H9 (cell line): ENCODE measurements around the gene TLE6. TPM values are rescaled to one million over a fixed set of nuclear protein-coding genes. Genes with fewer than 3 reads are reported as not detected.

Experiments
- DNase-seq: peaks from one replicate; pipeline ENCODE4 v3.0.0-alpha.2; 2017
- H2AFZ ChIP-seq: one replicate; pipeline ENCODE4 v1.6.1; 2013; ENCODE audit warnings: mild to moderate bottlenecking, low read length, control low read depth, moderate library complexity
- H2AK5ac ChIP-seq: 2 replicates; pipeline ENCODE4 v1.6.1; 2013; ENCODE audit warnings: low read length, control low read depth, mixed read lengths; ENCODE audit not compliant: insufficient read length
- H2BK120ac ChIP-seq: one replicate; pipeline ENCODE4 v1.6.1; 2013; ENCODE audit warnings: low read depth, mild to moderate bottlenecking, low read length, control low read depth, inconsistent platforms; ENCODE audit not compliant: poor library complexity, severe bottlenecking
- H2BK12ac ChIP-seq: 2 replicates; pipeline ENCODE4 v1.6.1; 2013; ENCODE audit warnings: low read length, control low read depth, mixed read lengths, low read depth; ENCODE audit not compliant: insufficient read length
- H2BK15ac ChIP-seq: 2 replicates; pipeline ENCODE4 v1.6.1; 2013; ENCODE audit warnings: low read depth, low read length, control low read depth
- H2BK20ac ChIP-seq: one replicate; pipeline ENCODE4 v1.6.1; 2013; ENCODE audit warnings: low read depth, mild to moderate bottlenecking, low read length, control low read depth, inconsistent platforms; ENCODE audit not compliant: poor library complexity, severe bottlenecking
- H2BK5ac ChIP-seq: 2 replicates; pipeline ENCODE4 v1.6.1; 2013; ENCODE audit warnings: low read length, control low read depth, mixed read lengths; ENCODE audit not compliant: insufficient read length
- H3K14ac ChIP-seq: 2 replicates; pipeline ENCODE4 v1.6.1; 2013; ENCODE audit warnings: low read length, control low read depth; ENCODE audit not compliant: insufficient read depth
- H3K18ac ChIP-seq: 2 replicates; pipeline ENCODE4 v1.6.1; 2013; ENCODE audit warnings: low read depth, mild to moderate bottlenecking, mixed read lengths, low read length, control low read depth; ENCODE audit not compliant: insufficient read length
- H3K23ac ChIP-seq: 2 replicates; pipeline ENCODE4 v1.6.1; 2013; ENCODE audit warnings: low read length, control low read depth, mixed read lengths, low read depth; ENCODE audit not compliant: insufficient read length
- H3K23me2 ChIP-seq: 2 replicates; pipeline ENCODE4 v1.6.1; 2013; ENCODE audit warnings: low read depth, mild to moderate bottlenecking, mixed read lengths, low read length, control low read depth; ENCODE audit not compliant: insufficient read length, poor library complexity, severe bottlenecking
- H3K27ac ChIP-seq: 2 replicates; pipeline ENCODE4 v1.5.1; 2013; ENCODE audit warnings: low read length, control low read depth, mixed read lengths, low read depth; ENCODE audit not compliant: insufficient read length
- H3K27me3 ChIP-seq: 2 replicates; pipeline ENCODE4 v1.6.1; 2013; ENCODE audit warnings: low read length, control low read depth, inconsistent platforms; ENCODE audit not compliant: insufficient read depth
- H3K4ac ChIP-seq: 2 replicates; pipeline ENCODE4 v1.6.1; 2013; ENCODE audit warnings: low read depth, mild to moderate bottlenecking, control low read depth, inconsistent platforms, low read length, moderate library complexity
- H3K4me1 ChIP-seq: 2 replicates; pipeline ENCODE4 v1.6.1; 2013; ENCODE audit warnings: low read length, control low read depth, inconsistent platforms; ENCODE audit not compliant: insufficient read depth
- H3K4me2 ChIP-seq: 2 replicates; pipeline ENCODE4 v1.6.1; 2013; ENCODE audit warnings: low read length, control low read depth, mixed read lengths; ENCODE audit not compliant: insufficient read length, insufficient read depth
- H3K56ac ChIP-seq: 2 replicates; pipeline ENCODE4 v1.6.1; 2013; ENCODE audit warnings: low read depth, mild to moderate bottlenecking, mixed read lengths, low read length, control low read depth; ENCODE audit not compliant: insufficient read length
- H3K79me1 ChIP-seq: 2 replicates; pipeline ENCODE4 v1.6.1; 2013; ENCODE audit warnings: low read depth, mild to moderate bottlenecking, moderate library complexity, low read length, control low read depth, inconsistent platforms; ENCODE audit not compliant: insufficient read depth, poor library complexity, severe bottlenecking
- H3K79me2 ChIP-seq: 2 replicates; pipeline ENCODE4 v1.6.1; 2013; ENCODE audit warnings: low read length, control low read depth, inconsistent platforms; ENCODE audit not compliant: insufficient read depth
- H3K9ac ChIP-seq: 2 replicates; pipeline ENCODE4 v1.6.1; 2013; ENCODE audit warnings: low read length, control low read depth, mixed read lengths; ENCODE audit not compliant: insufficient read length; ENCODE audit errors: extremely low read depth
- H3K9me3 ChIP-seq: one replicate; pipeline ENCODE4 v1.6.1; 2013; ENCODE audit warnings: low read depth, low read length, inconsistent platforms; ENCODE audit not compliant: control insufficient read depth
- H3T11ph ChIP-seq: one replicate; pipeline ENCODE4 v1.6.1; 2013; ENCODE audit warnings: mild to moderate bottlenecking, low read length, control low read depth, inconsistent platforms
- H4K20me1 ChIP-seq: one replicate; pipeline ENCODE4 v1.6.1; 2013; ENCODE audit not compliant: control insufficient read depth, insufficient read length, insufficient read depth
- H4K5ac ChIP-seq: 2 replicates; pipeline ENCODE4 v1.6.1; 2013; ENCODE audit warnings: low read depth, mild to moderate bottlenecking, mixed read lengths, low read length, control low read depth; ENCODE audit not compliant: insufficient read length
- H4K8ac ChIP-seq: replicated peaks from 2 replicates; pipeline ENCODE4 v1.6.1; 2013; ENCODE audit warnings: low read length, control low read depth, mixed read lengths, low read depth; ENCODE audit not compliant: insufficient read length
- H4K91ac ChIP-seq: 2 replicates; pipeline ENCODE4 v1.6.1; 2013; ENCODE audit warnings: low read depth, mild to moderate bottlenecking, moderate library complexity, mixed read lengths, low read length, control low read depth; ENCODE audit not compliant: insufficient read length
- H3K27ac Mint-ChIP-seq, 3 experiments: 2 replicates in 2 of 3; 3 replicates in 1 of 3; pipeline ENCODE4 v1.8.0; 2020 to 2021; ENCODE audit warnings: mixed read lengths in 3 of 3, mild to moderate bottlenecking in 1 of 3, moderate library complexity in 1 of 3
- H3K27me3 Mint-ChIP-seq: 2 replicates; pipeline ENCODE4 v1.8.0; 2021; ENCODE audit warnings: low read depth, mild to moderate bottlenecking, moderate library complexity, mixed read lengths
- H3K36me3 Mint-ChIP-seq, 3 experiments: 2 replicates in 2 of 3; 3 replicates in 1 of 3; pipeline ENCODE4 v1.8.0; 2020 to 2021; ENCODE audit warnings: low read depth in 3 of 3, mixed read lengths in 3 of 3; ENCODE audit not compliant: insufficient read depth in 1 of 3
- H3K4me1 Mint-ChIP-seq, 2 experiments: 2 replicates each; pipeline ENCODE4 v1.8.0; 2020; ENCODE audit warnings: mixed read lengths in 2 of 2
- H3K4me3 Mint-ChIP-seq, 2 experiments: 2 replicates in 1 of 2; 3 replicates in 1 of 2; pipeline ENCODE4 v1.8.0; 2020 to 2021; ENCODE audit warnings: mild to moderate bottlenecking in 2 of 2, mixed read lengths in 2 of 2, moderate library complexity in 1 of 2
- H3K9me3 Mint-ChIP-seq, 2 experiments: 2 replicates in 1 of 2; 3 replicates in 1 of 2; pipeline ENCODE4 v1.8.0; 2020; ENCODE audit warnings: mild to moderate bottlenecking in 2 of 2, mixed read lengths in 2 of 2, moderate library complexity in 1 of 2
- WGBS: extraction: QIAGEN DNeasy Blood & Tissue Kit; methylation state at CpG from one replicate; pipeline ENCODE4 v1.1.7; 2013; ENCODE audit warnings: missing lambda C conversion rate, low lambda C conversion rate, mixed read lengths; ENCODE audit not compliant: insufficient read length; ENCODE audit errors: extremely low coverage; 5-methylcytosine and 5-hydroxymethylcytosine counted together
- total RNA-seq: library from RNA; stranded (reverse); gene quantifications from 2 replicates; pipeline ENCODE4 v1.2.1, GENCODE V29; 2021
- TF ChIP-seq, protein P1 (sequence below): fragments of 200-600 bp; sonication (generic); conservative IDR thresholded peaks from 3 replicates; pipeline ENCODE4 v1.8.0; 2021; ENCODE audit warnings: antibody characterized with exemption, mild to moderate bottlenecking

Gene TLE6
- total RNA-seq, 1 experiment from 2014 or later = 1.7 TPM

GRCh38 chr19:2987797-2988196, 10.4 kb downstream of the TLE6 start:
- H3K23ac ChIP-seq = no peak overlapping the region
- peak overlapping the region; percentile 74 for H3K18ac ChIP-seq
- H2AFZ ChIP-seq = no peak overlapping the region
- H3K4me1 ChIP-seq = peaks cover 3% of the 10 kb centered on the region; the same call in 1 of the 2 replicates
- H3K79me1 ChIP-seq = no peaks in the 10 kb centered on the region
- peak overlapping the region; percentile 2 for H3T11ph ChIP-seq
- no peak overlapping the region for H3K27ac Mint-ChIP-seq
- H4K5ac ChIP-seq = no peak overlapping the region
- TF ChIP-seq, protein P1, sequence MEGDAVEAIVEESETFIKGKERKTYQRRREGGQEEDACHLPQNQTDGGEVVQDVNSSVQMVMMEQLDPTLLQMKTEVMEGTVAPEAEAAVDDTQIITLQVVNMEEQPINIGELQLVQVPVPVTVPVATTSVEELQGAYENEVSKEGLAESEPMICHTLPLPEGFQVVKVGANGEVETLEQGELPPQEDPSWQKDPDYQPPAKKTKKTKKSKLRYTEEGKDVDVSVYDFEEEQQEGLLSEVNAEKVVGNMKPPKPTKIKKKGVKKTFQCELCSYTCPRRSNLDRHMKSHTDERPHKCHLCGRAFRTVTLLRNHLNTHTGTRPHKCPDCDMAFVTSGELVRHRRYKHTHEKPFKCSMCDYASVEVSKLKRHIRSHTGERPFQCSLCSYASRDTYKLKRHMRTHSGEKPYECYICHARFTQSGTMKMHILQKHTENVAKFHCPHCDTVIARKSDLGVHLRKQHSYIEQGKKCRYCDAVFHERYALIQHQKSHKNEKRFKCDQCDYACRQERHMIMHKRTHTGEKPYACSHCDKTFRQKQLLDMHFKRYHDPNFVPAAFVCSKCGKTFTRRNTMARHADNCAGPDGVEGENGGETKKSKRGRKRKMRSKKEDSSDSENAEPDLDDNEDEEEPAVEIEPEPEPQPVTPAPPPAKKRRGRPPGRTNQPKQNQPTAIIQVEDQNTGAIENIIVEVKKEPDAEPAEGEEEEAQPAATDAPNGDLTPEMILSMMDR = no peak
- H2BK12ac ChIP-seq = peak overlapping the region; percentile 13
- H2BK15ac ChIP-seq = no peak overlapping the region
- H2AK5ac ChIP-seq = no peak overlapping the region
- no peaks in the 10 kb centered on the region for H3K9me3 Mint-ChIP-seq
- no peak overlapping the region for H4K8ac ChIP-seq
- peaks cover 69% of the 10 kb centered on the region for H3K27me3 Mint-ChIP-seq
- H4K20me1 ChIP-seq = no peaks in the 10 kb centered on the region
- H3K14ac ChIP-seq = peak overlapping the region; percentile 16
- no peak overlapping the region for H3K27ac ChIP-seq
- no peak for DNase-seq
- no peak overlapping the region for H2BK20ac ChIP-seq
- no peaks in the 10 kb centered on the region for H3K9me3 ChIP-seq
- no peaks in the 10 kb centered on the region for H3K79me2 ChIP-seq
- H3K4me2 ChIP-seq = no peak overlapping the region
- no peak overlapping the region for H4K91ac ChIP-seq
- no CpG with 5 or more reads among the region's 12 CpGs for WGBS
- peaks cover 17 to 37% of the 10 kb centered on the region in 2 experiments for H3K4me1 Mint-ChIP-seq
- no peaks in the 10 kb centered on the region for H3K36me3 Mint-ChIP-seq
- H3K56ac ChIP-seq = no peak overlapping the region
- H3K27me3 ChIP-seq = no peaks in the 10 kb centered on the region
- H3K4ac ChIP-seq = no peak overlapping the region
- no peaks in the 10 kb centered on the region for H3K23me2 ChIP-seq
- no peak overlapping the region for H3K4me3 Mint-ChIP-seq
- no peak overlapping the region for H2BK120ac ChIP-seq
- no peak overlapping the region for H3K9ac ChIP-seq
- H2BK5ac ChIP-seq = no peak overlapping the region
